IPS-18a (cell line): ENCODE results near the gene ASB1.

Experiments used
- H3K27ac ChIP-seq: one replicate; pipeline ENCODE4 v1.5.1; 2013; ENCODE audit warnings: low read length
- H3K27me3 ChIP-seq: one replicate; pipeline ENCODE4 v1.6.1; 2013; ENCODE audit warnings: mild to moderate bottlenecking, low read length; ENCODE audit not compliant: control insufficient read depth, insufficient read depth
- H3K36me3 ChIP-seq: one replicate; pipeline ENCODE4 v1.6.1; 2013; ENCODE audit warnings: low read depth, low read length; ENCODE audit not compliant: control insufficient read depth
- H3K4me1 ChIP-seq: one replicate; pipeline ENCODE4 v1.6.1; 2013; ENCODE audit warnings: low read depth, low read length; ENCODE audit not compliant: control insufficient read depth
- H3K4me3 ChIP-seq: one replicate; pipeline ENCODE4 v1.5.1; 2013; ENCODE audit warnings: low read length
- H3K9ac ChIP-seq: one replicate; pipeline ENCODE4 v1.6.1; 2013; ENCODE audit warnings: mild to moderate bottlenecking, low read length, moderate library complexity
- H3K9me3 ChIP-seq: one replicate; pipeline ENCODE4 v1.6.1; 2013; ENCODE audit warnings: low read depth, low read length; ENCODE audit not compliant: control insufficient read depth

The ASB1 gene

GRCh38 chr2:238406221-238406997 is 20.3 kb upstream of the ASB1 start:
- H3K4me1 ChIP-seq, result peaks cover 5% of the 10 kb centered on the region
- H3K4me3 ChIP-seq, result no peak overlapping the region
- H3K27me3 ChIP-seq, result no peaks in the 10 kb centered on the region
- H3K9ac ChIP-seq, result no peak overlapping the region
- H3K36me3 ChIP-seq, result no peaks in the 10 kb centered on the region
- H3K27ac ChIP-seq, result no peak overlapping the region
- no peaks in the 10 kb centered on the region for H3K9me3 ChIP-seq

GRCh38 chr2:238406998-238407285 is 19.8 kb upstream of the ASB1 start:
- Histone ChIP-seq H3K27ac (no peak overlapping the region), H3K9ac (no peak overlapping the region), H3K36me3 (no peaks in the 10 kb centered on the region), H3K27me3 (no peaks in the 10 kb centered on the region), H3K9me3 (no peaks in the 10 kb centered on the region), H3K4me3 (no peak overlapping the region), H3K4me1 (peaks cover 5% of the 10 kb centered on the region)

- Histone ChIP-seq H3K9ac (no peak overlapping the region), H3K27me3 (no peaks in the 10 kb centered on the region), H3K9me3 (no peaks in the 10 kb centered on the region), H3K36me3 (no peaks in the 10 kb centered on the region), H3K4me3 (no peak overlapping the region), H3K4me1 (peaks cover 5% of the 10 kb centered on the region), H3K27ac (no peak overlapping the region)
These were observed 19.2 kb upstream of the ASB1 start for GRCh38 chr2:238407566-238407965.

- no peak overlapping the region for H3K27ac ChIP-seq
- H3K9ac ChIP-seq, result no peak overlapping the region
- no peaks in the 10 kb centered on the region for H3K36me3 ChIP-seq
- no peaks in the 10 kb centered on the region for H3K9me3 ChIP-seq
- H3K4me3 ChIP-seq, result no peak overlapping the region
- peaks cover 5% of the 10 kb centered on the region for H3K4me1 ChIP-seq
- H3K27me3 ChIP-seq, result no peaks in the 10 kb centered on the region
These were observed 17.9 kb upstream of the ASB1 start for GRCh38 chr2:238408615-238409340.

GRCh38 chr2:238409341-238410199 is 17.2 kb upstream of the ASB1 start:
- Histone ChIP-seq H3K27me3 (no peaks in the 10 kb centered on the region), H3K27ac (no peak overlapping the region)

GRCh38 chr2:238412067-238412767 is 14.5 kb upstream of the ASB1 start:
- H3K27ac ChIP-seq, result no peak overlapping the region
- no peak overlapping the region for H3K4me3 ChIP-seq
- no peaks in the 10 kb centered on the region for H3K36me3 ChIP-seq
- H3K4me1 ChIP-seq, result no peaks in the 10 kb centered on the region
- no peaks in the 10 kb centered on the region for H3K27me3 ChIP-seq
- H3K9ac ChIP-seq, result no peak overlapping the region
- H3K9me3 ChIP-seq, result peaks cover 4% of the 10 kb centered on the region

More at GRCh38 chr2:238409341-238410199, 17.2 kb upstream of the ASB1 start:
- Histone ChIP-seq H3K9ac (no peak overlapping the region), H3K4me1 (peaks cover 1% of the 10 kb centered on the region), H3K4me3 (no peak overlapping the region), H3K36me3 (no peaks in the 10 kb centered on the region), H3K9me3 (no peaks in the 10 kb centered on the region)

GRCh38 chr2:238413368-238413767 is 13.4 kb upstream of the ASB1 start:
- no peak overlapping the region for H3K9ac ChIP-seq
- no peaks in the 10 kb centered on the region for H3K4me1 ChIP-seq
- H3K27me3 ChIP-seq, result no peaks in the 10 kb centered on the region
- H3K36me3 ChIP-seq, result no peaks in the 10 kb centered on the region
- no peak overlapping the region for H3K27ac ChIP-seq
- no peak overlapping the region for H3K4me3 ChIP-seq
- H3K9me3 ChIP-seq, result peaks cover 4% of the 10 kb centered on the region

- H3K4me3 ChIP-seq, result no peak overlapping the region
- H3K36me3 ChIP-seq, result no peaks in the 10 kb centered on the region
These were observed 11.5 kb upstream of the ASB1 start for GRCh38 chr2:238415036-238415764.

GRCh38 chr2:238415893-238416292 is 10.8 kb upstream of the ASB1 start:
- Histone ChIP-seq H3K36me3 (no peaks in the 10 kb centered on the region), H3K27ac (no peak overlapping the region), H3K9ac (no peak overlapping the region), H3K9me3 (peaks cover 4% of the 10 kb centered on the region), H3K4me3 (no peak overlapping the region), H3K27me3 (no peaks in the 10 kb centered on the region), H3K4me1 (peaks cover 6% of the 10 kb centered on the region)

More at GRCh38 chr2:238415036-238415764, 11.5 kb upstream of the ASB1 start:
- Histone ChIP-seq H3K9ac (no peak overlapping the region), H3K27me3 (no peaks in the 10 kb centered on the region), H3K27ac (no peak overlapping the region), H3K4me1 (no peaks in the 10 kb centered on the region), H3K9me3 (peaks cover 4% of the 10 kb centered on the region)

- no peak overlapping the region for H3K4me3 ChIP-seq
- no peaks in the 10 kb centered on the region for H3K27me3 ChIP-seq
- peaks cover 4% of the 10 kb centered on the region for H3K9me3 ChIP-seq
- H3K4me1 ChIP-seq, result peaks cover 13% of the 10 kb centered on the region
- H3K36me3 ChIP-seq, result no peaks in the 10 kb centered on the region
- H3K27ac ChIP-seq, result no peak overlapping the region
- H3K9ac ChIP-seq, result no peak overlapping the region
These were observed 8.3 kb upstream of the ASB1 start for GRCh38 chr2:238418196-238418998.
